GM12878 (cell line): ENCODE measurements around the gene FOLR3. TPM values are rescaled to one million over a fixed set of nuclear protein-coding genes. Genes with fewer than 3 reads are reported as not detected.

Experiments
- ATAC-seq: fragments of 200-7000 bp; cut with Tn5 transposase; 3 replicates; pipeline ENCODE4 v1.9.1; 2020; ENCODE audit warnings: mild to moderate bottlenecking, moderate library complexity
- BruUV-seq: library from RNA; stranded (reverse); fragments of 400-500 nt; replicated peaks from 2 replicates; lab custom pipeline; 2021; lab: Mats Ljungman, UMichigan
- CTCF ChIA-PET: fragments of 300-600 bp; sonication (Branson Sonifier 250); formaldehyde crosslinking; extraction: SDS; loops from one replicate; lab custom pipeline; 2021; ENCODE audit warnings: inconsistent platforms; lab: Yijun Ruan, JAX
- POLR2A ChIA-PET: fragments of 350-600 bp; formaldehyde crosslinking; extraction: SDS; loops from one replicate; lab custom pipeline; 2021; ENCODE audit warnings: inconsistent platforms; lab: Charles Lee
- RAD21 ChIA-PET: fragments of 300-600 bp; sonication (Branson Sonifier 250); formaldehyde crosslinking; loops from one replicate; lab custom pipeline; 2023; ENCODE audit warnings: antibody characterized with exemption; ENCODE audit not compliant: unreplicated experiment; lab: Charles Lee
- SMC1A ChIA-PET: fragments of 300-600 bp; sonication (Branson Sonifier 250); formaldehyde crosslinking; loops from one replicate; lab custom pipeline; 2023; ENCODE audit not compliant: unreplicated experiment, uncharacterized antibody; lab: Charles Lee
- DNase-seq: peaks from one replicate; pipeline ENCODE4 v3.0.0-alpha.2; 2011; ENCODE audit warnings: low read depth, low spot score
- FAIRE-seq: peaks from 3 replicates; lab custom pipeline; 2011; peaks lifted over from hg19 to GRCh38; lab: Jason Lieb, UNC
- H2AFZ ChIP-seq: 2 replicates; pipeline ENCODE4 v1.6.0; 2011; ENCODE audit warnings: low read depth, low read length, control low read depth; ENCODE audit not compliant: control insufficient read depth
- H3K27ac ChIP-seq: 2 replicates; pipeline ENCODE4 v1.5.1; 2011; ENCODE audit warnings: control low read depth; ENCODE audit not compliant: control insufficient read depth, insufficient read depth
- H3K27me3 ChIP-seq, 2 experiments: replicated peaks in 1 of 2; 2 replicates each; pipeline versions ENCODE4 v1.6.0 to v1.6.1; 2011; ENCODE audit warnings: low read length in 1 of 2; ENCODE audit not compliant: control insufficient read depth in 2 of 2, insufficient read depth in 2 of 2
- H3K36me3 ChIP-seq, 2 experiments: 2 replicates each; pipeline ENCODE4 v1.5.1; 2011; ENCODE audit warnings: low read length in 1 of 2; ENCODE audit not compliant: control insufficient read depth in 2 of 2, insufficient read depth in 2 of 2
- H3K4me1 ChIP-seq: 2 replicates; pipeline ENCODE4 v1.6.1; 2011; ENCODE audit warnings: mild to moderate bottlenecking, low read length, moderate library complexity, mixed read lengths; ENCODE audit not compliant: control insufficient read depth, insufficient read depth
- H3K4me2 ChIP-seq: 2 replicates; pipeline ENCODE4 v1.6.0; 2011; ENCODE audit warnings: control low read depth; ENCODE audit not compliant: control insufficient read depth, insufficient read depth
- H3K4me3 ChIP-seq: fragments of 200-600 bp; sonication (generic); 2 replicates; pipeline ENCODE4 v1.5.1; 2016
- H3K79me2 ChIP-seq: 2 replicates; pipeline ENCODE4 v1.6.0; 2011; ENCODE audit warnings: low read length; ENCODE audit not compliant: control insufficient read depth, insufficient read depth
- H3K9ac ChIP-seq: 2 replicates; pipeline ENCODE4 v1.8.0; 2011; ENCODE audit warnings: low read length, control low read depth, mixed read lengths; ENCODE audit not compliant: control insufficient read depth, insufficient read depth
- H3K9me3 ChIP-seq: replicated peaks from 3 replicates; pipeline ENCODE4 v1.5.1; 2011; ENCODE audit warnings: mild to moderate bottlenecking, low read length; ENCODE audit not compliant: control insufficient read depth, insufficient read depth
- H4K20me1 ChIP-seq: 2 replicates; pipeline ENCODE4 v1.6.0; 2011; ENCODE audit not compliant: control insufficient read depth, insufficient read depth
- EGR1 ChIP-seq, 2 experiments: IDR thresholded peaks; 1 replicate in 1 of 2; 2 replicates in 1 of 2; pipeline ENCODE4 v1.6.1; 2011 to 2012; ENCODE audit warnings: low read depth in 2 of 2, low read length in 2 of 2, borderline replicate concordance in 1 of 2, mild to moderate bottlenecking in 1 of 2, moderate library complexity in 1 of 2
- JUND ChIP-seq: IDR thresholded peaks from 2 replicates; pipeline ENCODE4 v1.6.1; 2012; ENCODE audit warnings: low read depth, mild to moderate bottlenecking, low read length, improper control_type of control experiment, moderate library complexity
- RUNX3 ChIP-seq: IDR thresholded peaks from 2 replicates; pipeline ENCODE4 v1.6.1; 2012; ENCODE audit warnings: low read length, inconsistent platforms
- TAF1 ChIP-seq: IDR thresholded peaks from 2 replicates; pipeline ENCODE4 v1.6.1; 2011; ENCODE audit warnings: mild to moderate bottlenecking, low read depth, low read length, borderline replicate concordance
- WGBS: methylation state at CpG from one replicate; pipeline ENCODE4 v1.1.6; 2016; ENCODE audit warnings: low lambda C conversion rate; ENCODE audit not compliant: insufficient replicate concordance, insufficient coverage; ENCODE audit errors: missing lambda C conversion rate; 5-methylcytosine and 5-hydroxymethylcytosine counted together
- in situ Hi-C: fragments of 300-500 bp; cut with MboI; formaldehyde crosslinking; loops from 9 replicates; pipeline ENCODE4 v1.14.3; 2018; ENCODE audit warnings: mixed read lengths
- intact Hi-C: fragments of 100-400 bp; cut with micrococcal nuclease; formaldehyde crosslinking; loops from one replicate; pipeline ENCODE4 v1.14.2; 2022; ENCODE audit not compliant: unreplicated experiment
- polyA plus RNA-seq, 11 experiments: library from polyadenylated mRNA; depleted of rRNA in 4 of 11; unstranded in 6 of 11; stranded (reverse) in 5 of 11; fragments of >200 nt; fragmentation: Nextera tagmentation in 4 of 11; fragmentation: Illumina TruSeq in 1 of 11; extraction: Ambion mirVana in 4 of 11; extraction: Trizol in 1 of 11; gene quantifications; 1 replicate in 1 of 11; 2 replicates in 10 of 11; pipeline versions ENCODE4 v1.2.1 to v1.2.3, GENCODE V29; 2011 to 2016; ENCODE audit warnings: inconsistent platforms in 2 of 11, missing spikeins in 2 of 11, low read depth in 1 of 11
- total RNA-seq, 4 experiments: library from RNA; depleted of rRNA in 3 of 4; stranded (reverse); fragments of >200 nt in 3 of 4; fragmentation: Illumina TruSeq in 1 of 4; extraction: Trizol in 1 of 4; gene quantifications; 2 replicates each; pipeline versions ENCODE4 v1.2.1 to v1.2.3, GENCODE V29; 2013 to 2021
- TF ChIP-seq, protein P1 (sequence below): fragments of 150-350 bp; IDR thresholded peaks from 2 replicates; pipeline ENCODE4 v1.6.1; 2016; ENCODE audit warnings: low read depth, low read length

Gene FOLR3
- total and polyA plus RNA-seq, 10 of the 15 experiments (the other 5 are each of a cell fraction or from before 2014, with no cell fraction given), result not detected

- ChIA-PET RAD21 (no interaction called here), POLR2A (interaction anchor here (0.6 kb wide), 1 partner anchor 50 kb away, joined by 5 read pairs; no protein-coding TSS in a partner anchor), SMC1A (interaction anchor here (0.9 to 1.4 kb wide), 2 partner anchors 13 to 24 kb away, joined by 3 read pairs; partner anchors contain the start of gene TOMT), CTCF (interaction anchor here (0.7 to 1.3 kb wide), 2 partner anchors 24 to 25 kb away, joined by 3 read pairs; no protein-coding TSS in a partner anchor)
- Histone ChIP-seq H3K27ac (no peak overlapping the region), H3K4me3 (no peak overlapping the region), H4K20me1 (no peaks in the 10 kb centered on the region), H2AFZ (peak overlapping the region; percentile 5; the same call in 1 of the 2 replicates), H3K4me2 (no peak overlapping the region), H3K79me2 (no peaks in the 10 kb centered on the region), H3K27me3 (no peaks in the 10 kb centered on the region), H3K4me1 (no peaks in the 10 kb centered on the region), H3K9me3 (no peaks in the 10 kb centered on the region), H3K9ac (no peak overlapping the region), H3K36me3 (no peaks in the 10 kb centered on the region)
- no peak for DNase-seq
- in situ Hi-C loops, result no loop called here
- no peak for FAIRE-seq
- peak; percentile 27; the same call in 2 of the 3 replicates for ATAC-seq
- WGBS, result 66% methylated on average over 6 of the region's 6 CpGs
- no peak for TF ChIP-seq TAF1
- TF ChIP-seq EGR1 (IDR thresholded peaks at IDR 0.05; ENCODE audit: borderline replicate concordance in 1 of 2, low read depth in 2 of 2, low read length in 2 of 2), result no peak
- TF ChIP-seq JUND, result no peak
- peak; percentile 51; the same call in 1 of the 2 replicates for TF ChIP-seq RUNX3
- TF ChIP-seq, protein P1, sequence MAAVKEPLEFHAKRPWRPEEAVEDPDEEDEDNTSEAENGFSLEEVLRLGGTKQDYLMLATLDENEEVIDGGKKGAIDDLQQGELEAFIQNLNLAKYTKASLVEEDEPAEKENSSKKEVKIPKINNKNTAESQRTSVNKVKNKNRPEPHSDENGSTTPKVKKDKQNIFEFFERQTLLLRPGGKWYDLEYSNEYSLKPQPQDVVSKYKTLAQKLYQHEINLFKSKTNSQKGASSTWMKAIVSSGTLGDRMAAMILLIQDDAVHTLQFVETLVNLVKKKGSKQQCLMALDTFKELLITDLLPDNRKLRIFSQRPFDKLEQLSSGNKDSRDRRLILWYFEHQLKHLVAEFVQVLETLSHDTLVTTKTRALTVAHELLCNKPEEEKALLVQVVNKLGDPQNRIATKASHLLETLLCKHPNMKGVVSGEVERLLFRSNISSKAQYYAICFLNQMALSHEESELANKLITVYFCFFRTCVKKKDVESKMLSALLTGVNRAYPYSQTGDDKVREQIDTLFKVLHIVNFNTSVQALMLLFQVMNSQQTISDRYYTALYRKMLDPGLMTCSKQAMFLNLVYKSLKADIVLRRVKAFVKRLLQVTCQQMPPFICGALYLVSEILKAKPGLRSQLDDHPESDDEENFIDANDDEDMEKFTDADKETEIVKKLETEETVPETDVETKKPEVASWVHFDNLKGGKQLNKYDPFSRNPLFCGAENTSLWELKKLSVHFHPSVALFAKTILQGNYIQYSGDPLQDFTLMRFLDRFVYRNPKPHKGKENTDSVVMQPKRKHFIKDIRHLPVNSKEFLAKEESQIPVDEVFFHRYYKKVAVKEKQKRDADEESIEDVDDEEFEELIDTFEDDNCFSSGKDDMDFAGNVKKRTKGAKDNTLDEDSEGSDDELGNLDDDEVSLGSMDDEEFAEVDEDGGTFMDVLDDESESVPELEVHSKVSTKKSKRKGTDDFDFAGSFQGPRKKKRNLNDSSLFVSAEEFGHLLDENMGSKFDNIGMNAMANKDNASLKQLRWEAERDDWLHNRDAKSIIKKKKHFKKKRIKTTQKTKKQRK, result no peak
- intact Hi-C loops, result no loop called here
- no TSS peak for BruUV-seq
Observed at GRCh38 chr11:72119198-72119597, 16.3 kb upstream of the FOLR3 start.
